Measurements from ENCODE around the gene DRD4. TPM values are rescaled to one million over a fixed set of nuclear protein-coding genes. Genes with fewer than 3 reads are reported as not detected.

The DRD4 gene
- total RNA-seq, 1 donor from 2014 or later, result 0.71 TPM

DNA sequence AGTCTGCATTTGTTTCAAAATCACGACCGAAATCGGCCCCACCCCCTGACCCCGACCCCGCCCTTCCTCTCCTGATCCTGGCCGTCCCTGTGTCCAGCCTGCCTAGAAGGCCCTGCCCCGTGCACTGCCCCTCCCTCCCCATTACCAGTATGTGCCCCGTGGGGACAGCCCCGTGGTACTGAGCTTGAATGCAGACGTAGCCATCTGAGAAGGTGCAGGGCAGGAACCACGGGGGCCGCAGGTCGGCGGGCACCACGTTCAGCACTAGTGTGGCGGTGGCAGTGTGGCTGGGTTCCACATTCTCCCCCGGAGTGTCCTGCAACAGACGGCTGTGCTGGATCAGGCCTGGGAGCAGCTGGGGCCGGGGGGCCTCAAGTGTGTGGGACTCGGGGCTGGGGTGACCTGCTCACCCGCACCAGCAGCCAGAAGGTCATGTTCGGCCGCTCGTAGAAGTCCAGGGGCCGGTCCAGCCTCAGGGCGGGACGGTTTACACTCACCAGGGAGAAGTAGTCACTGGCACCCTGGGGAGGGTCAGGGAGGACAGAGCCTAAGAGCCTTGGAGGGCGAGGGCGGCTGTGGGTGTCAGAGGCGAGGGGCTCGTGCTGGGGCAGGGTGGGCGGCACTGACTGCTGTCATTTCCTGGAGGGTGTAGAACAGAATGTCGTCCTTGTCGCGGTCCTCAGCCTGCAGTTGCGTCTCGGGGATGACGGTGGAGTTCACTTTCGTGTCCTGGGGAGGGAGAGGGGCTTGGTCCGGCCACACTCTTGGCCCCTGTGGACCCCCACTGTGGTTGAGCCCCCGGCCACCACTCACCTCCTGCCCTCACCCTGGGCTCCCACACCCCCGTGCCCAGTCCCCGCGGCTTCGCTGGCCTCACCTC, 15.9 kb upstream of the DRD4 start:
- no peak for DNase-seq (ENCODE audit: low spot score)

GRCh38 chr11:621838-622237, 15.2 kb upstream of the DRD4 start:
- no peak for DNase-seq (ENCODE audit: low spot score)

DNA sequence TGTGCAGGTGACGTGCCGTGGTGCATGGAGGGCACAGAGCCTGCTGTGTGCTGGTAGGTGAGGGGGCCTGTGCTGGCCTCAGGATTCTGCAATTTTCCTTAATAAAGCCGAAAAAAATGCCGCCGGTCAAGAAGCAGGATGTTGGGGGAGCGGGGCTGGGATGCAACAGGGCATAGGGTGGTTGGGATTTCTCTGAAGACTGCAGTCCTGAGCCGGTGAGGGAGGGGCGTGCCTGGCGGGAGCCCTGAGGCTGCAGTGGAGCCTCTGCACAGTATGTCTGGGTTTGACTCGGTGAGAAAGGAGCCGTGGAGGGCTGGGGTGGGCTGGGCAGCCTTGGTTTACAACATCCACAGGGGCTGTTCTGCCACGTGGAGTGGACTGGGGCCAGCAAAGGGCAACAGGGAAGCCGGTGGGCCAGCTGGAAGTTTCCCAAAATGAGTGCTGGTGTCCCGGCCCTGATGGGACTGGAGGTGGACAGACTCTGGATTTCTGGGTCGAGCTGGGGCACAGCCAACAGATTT, 13.7 kb upstream of the DRD4 start:
- DNase-seq (ENCODE audit: low spot score), result no peak

DNA sequence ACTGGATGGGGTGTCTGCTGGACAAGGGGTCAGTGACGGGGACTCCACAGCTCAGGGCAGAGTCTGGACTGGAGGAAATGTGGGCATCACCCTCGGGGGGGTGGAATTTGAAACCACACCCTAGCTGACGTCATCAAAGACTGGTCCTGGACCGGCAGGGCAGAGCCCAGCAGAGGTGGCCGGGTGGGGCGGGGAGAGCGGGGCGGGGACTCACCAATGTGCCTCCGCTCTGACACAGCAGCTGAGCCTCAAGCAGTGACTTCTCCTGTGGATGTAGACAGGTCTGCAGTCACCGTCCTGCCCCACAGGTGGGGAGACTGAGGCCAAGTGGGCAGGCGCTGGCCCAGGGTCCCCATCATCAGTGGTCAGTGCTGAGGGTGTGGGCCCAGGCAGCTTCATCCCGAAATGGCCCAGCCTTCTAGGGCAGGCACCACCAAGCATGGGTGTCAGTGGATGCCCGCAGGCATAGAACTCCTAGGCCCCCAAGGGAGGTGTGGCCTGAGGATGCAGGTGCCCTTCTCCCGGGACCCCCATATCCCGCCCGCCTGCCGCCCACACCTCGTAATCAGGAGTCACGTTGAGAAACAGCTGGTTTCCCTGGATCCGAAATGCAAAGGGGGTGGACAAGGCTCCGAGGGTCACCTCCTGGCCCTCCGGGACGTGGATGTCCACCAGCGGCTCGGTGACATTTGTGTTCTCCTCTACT, 12.9 kb upstream of the DRD4 start:
- no peak for DNase-seq (ENCODE audit: low spot score)

GRCh38 chr11:624705-625635, 12.1 kb upstream of the DRD4 start, which contains the start of gene CDHR5:
TSS of gene CDHR5 (minus strand) at chr11:624955. CDS start at chr11:624902, 53 bp downstream.
- DNase-seq (ENCODE audit: low spot score), result no peak

GRCh38 chr11:625636-626268, 11.3 kb upstream of the DRD4 start:
- DNase-seq (ENCODE audit: low spot score), result no peak

- DNase-seq (ENCODE audit: low spot score), result no peak
These were observed 10.4 kb upstream of the DRD4 start, which contains the start of gene SCT for GRCh38 chr11:626475-627307. TSS of gene SCT (minus strand) at chr11:627181. CDS start at chr11:627143, 38 bp downstream.

GRCh38 chr11:627308-627576, 9.8 kb upstream of the DRD4 start:
- no peak for DNase-seq (ENCODE audit: low spot score)

DNA sequence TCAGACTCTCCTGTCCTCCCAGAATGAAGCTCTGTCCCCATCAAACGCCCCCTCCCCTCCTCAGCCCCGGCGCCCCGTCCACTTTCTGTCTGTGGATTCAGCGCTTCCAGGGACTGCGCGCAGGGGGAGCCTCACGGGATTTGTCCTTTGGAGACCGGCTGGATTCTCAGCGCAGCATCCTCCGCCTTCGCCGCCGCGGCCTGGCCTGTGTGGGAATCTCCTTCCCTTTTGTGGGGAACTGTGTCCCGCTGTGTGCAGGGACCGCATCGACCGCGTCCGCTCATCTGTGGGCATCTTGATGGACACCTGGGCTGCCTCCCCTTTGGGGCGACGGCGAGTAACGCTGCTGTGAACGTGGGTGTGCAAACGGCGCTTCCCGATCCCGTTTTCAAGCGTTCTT, 9.0 kb upstream of the DRD4 start:
- DNase-seq (ENCODE audit: low spot score), result no peak

- no peak for DNase-seq (ENCODE audit: low spot score)
These were observed 7.9 kb upstream of the DRD4 start for GRCh38 chr11:629237-629583.

GRCh38 chr11:630871-631270, 6.2 kb upstream of the DRD4 start:
- no peak for DNase-seq (ENCODE audit: low spot score)

- DNase-seq (ENCODE audit: low spot score), result no peak
These were observed 1.0 kb upstream of the DRD4 start for GRCh38 chr11:635945-636510.

GRCh38 chr11:637333-637592, 194 bp downstream of the DRD4 start:
- no peak for DNase-seq (ENCODE audit: low spot score)

GRCh38 chr11:637593-638521, 788 bp downstream of the DRD4 start:
- DNase-seq (ENCODE audit: low spot score), result no peak

DNA sequence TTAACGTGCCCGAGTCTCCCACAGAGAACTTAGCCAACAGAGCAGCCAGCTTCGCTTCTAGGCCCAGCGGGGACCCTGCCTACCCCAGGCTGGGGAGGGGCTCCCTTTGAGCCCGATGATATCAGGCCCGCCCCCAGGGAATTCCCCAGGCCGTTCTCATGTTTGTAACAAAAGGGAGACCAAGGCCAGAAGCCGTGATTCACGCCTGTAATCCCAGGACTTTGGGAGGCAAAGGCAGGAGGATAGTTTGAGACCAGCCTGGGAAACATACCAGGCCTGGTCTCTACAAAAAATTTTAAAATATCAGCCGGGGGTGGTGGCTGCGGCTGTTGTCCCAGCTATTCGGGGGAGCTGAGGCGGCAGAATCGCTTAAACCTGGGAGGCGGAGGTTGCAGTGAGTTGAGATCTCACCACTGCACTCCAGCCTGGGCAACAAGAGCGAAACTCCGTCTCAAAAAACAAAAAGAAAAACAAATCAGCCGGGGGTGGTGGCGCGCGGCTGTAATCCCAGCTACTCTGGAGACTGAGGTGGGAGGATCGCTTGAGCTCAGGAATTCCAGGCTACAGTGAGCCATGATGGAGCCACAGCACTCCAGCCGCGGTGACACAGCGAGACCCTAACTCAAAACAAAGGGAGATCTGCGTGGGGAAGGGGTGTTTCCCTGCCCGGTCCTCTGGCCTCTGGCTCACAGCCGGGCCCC, 1.7 kb downstream of the DRD4 start:
- no peak for DNase-seq (ENCODE audit: low spot score)

DNA sequence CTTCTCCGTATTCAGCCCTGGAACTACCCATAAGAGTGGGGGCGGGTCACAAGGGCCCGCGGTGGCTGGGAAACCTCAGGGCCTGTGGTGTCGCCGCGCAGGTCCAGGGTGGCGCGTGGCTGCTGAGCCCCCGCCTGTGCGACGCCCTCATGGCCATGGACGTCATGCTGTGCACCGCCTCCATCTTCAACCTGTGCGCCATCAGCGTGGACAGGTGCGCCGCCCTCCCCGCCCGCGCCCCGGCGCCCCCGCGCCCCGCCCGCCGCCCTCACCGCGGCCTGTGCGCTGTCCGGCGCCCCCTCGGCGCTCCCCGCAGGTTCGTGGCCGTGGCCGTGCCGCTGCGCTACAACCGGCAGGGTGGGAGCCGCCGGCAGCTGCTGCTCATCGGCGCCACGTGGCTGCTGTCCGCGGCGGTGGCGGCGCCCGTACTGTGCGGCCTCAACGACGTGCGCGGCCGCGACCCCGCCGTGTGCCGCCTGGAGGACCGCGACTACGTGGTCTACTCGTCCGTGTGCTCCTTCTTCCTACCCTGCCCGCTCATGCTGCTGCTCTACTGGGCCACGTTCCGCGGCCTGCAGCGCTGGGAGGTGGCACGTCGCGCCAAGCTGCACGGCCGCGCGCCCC, 2.4 kb downstream of the DRD4 start:
- DNase-seq (ENCODE audit: low spot score), result no peak

DNA sequence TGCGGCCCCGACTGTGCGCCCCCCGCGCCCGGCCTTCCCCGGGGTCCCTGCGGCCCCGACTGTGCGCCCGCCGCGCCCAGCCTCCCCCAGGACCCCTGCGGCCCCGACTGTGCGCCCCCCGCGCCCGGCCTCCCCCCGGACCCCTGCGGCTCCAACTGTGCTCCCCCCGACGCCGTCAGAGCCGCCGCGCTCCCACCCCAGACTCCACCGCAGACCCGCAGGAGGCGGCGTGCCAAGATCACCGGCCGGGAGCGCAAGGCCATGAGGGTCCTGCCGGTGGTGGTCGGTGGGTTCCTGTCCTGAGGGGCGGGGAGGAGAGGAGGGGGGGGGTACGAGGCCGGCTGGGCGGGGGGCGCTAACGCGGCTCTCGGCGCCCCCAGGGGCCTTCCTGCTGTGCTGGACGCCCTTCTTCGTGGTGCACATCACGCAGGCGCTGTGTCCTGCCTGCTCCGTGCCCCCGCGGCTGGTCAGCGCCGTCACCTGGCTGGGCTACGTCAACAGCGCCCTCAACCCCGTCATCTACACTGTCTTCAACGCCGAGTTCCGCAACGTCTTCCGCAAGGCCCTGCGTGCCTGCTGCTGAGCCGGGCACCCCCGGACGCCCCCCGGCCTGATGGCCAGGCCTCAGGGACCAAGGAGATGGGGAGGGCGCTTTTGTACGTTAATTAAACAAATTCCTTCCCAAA, 3.1 kb downstream of the DRD4 start:
- no peak for DNase-seq (ENCODE audit: low spot score)

All from mesenteric fat pad (tissue), 1 donor.